ENCODE data around the gene CKAP2.

- TF ChIP-seq, protein P1, sequence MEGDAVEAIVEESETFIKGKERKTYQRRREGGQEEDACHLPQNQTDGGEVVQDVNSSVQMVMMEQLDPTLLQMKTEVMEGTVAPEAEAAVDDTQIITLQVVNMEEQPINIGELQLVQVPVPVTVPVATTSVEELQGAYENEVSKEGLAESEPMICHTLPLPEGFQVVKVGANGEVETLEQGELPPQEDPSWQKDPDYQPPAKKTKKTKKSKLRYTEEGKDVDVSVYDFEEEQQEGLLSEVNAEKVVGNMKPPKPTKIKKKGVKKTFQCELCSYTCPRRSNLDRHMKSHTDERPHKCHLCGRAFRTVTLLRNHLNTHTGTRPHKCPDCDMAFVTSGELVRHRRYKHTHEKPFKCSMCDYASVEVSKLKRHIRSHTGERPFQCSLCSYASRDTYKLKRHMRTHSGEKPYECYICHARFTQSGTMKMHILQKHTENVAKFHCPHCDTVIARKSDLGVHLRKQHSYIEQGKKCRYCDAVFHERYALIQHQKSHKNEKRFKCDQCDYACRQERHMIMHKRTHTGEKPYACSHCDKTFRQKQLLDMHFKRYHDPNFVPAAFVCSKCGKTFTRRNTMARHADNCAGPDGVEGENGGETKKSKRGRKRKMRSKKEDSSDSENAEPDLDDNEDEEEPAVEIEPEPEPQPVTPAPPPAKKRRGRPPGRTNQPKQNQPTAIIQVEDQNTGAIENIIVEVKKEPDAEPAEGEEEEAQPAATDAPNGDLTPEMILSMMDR (IDR thresholded peaks at IDR 0.05) = no peak
- no peak for TF ChIP-seq POLR2A (IDR thresholded peaks at IDR 0.05)
Observed at GRCh38 chr13:52455677-52456041, 381 bp downstream of the CKAP2 start.

Data from Peyer's patch (tissue), 4 donors.